Activated CD4-positive, alpha-beta T cell treated with anti-CD3 and anti-CD28 coated beads, Interleukin-2, amount 50 U/mL, for 24 hours (primary cell): ENCODE measurements around the gene CCDC14.
"Not testable (repeated sequence)": the region's sequence is repeated elsewhere in the genome, so short reads cannot be mapped to it uniquely, and the experiment has no call there.

Source experiments
- DNase-seq, 2 donors: peaks; one replicate each; pipeline ENCODE4 v3.0.0-alpha.2; 2020; ENCODE audit warnings: low read depth in 1 of 2, low spot score in 1 of 2

The CCDC14 gene

DNA sequence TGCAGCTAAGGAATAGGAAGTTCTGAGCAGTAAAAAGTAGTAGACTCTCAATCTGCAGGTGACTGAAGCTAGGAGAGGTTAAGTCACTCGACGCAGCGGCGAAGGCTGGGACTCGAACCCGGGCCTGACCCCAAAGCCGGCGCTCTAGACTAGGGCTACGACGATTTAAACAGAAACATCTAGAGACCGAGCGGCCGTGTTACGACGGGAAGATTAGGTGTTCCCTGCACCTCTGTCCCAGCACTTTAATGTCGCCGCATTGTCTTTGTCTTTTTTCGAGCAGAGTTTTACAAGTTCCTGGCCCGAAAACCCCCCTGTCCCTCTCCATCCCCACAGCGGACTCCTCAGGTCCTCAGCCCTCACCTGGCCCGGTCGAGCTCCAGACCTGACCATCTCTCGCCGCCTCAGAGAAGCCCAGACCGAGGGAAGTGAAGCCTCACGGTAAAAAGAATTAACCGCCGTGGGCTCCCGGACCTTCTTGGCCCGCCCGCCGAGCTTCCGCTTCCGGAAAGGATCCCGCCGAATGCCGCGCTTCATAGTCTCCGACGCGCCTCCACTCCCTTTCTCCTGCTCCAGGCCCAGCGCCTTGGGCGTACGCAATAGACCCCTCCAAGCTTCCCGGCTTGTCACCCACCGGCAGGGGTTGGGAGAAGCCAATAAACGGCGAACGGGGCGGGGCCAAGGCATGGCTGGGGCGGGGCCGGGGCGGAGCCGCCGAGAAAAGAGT, at the start of gene CCDC14:
Gene CCDC14 (minus strand): TSS at position 449 of the 727 bp plus-strand sequence. CDS start 56 bp downstream, at position 393.
- DNase-seq: peak; percentile 56 to 77

DNA sequence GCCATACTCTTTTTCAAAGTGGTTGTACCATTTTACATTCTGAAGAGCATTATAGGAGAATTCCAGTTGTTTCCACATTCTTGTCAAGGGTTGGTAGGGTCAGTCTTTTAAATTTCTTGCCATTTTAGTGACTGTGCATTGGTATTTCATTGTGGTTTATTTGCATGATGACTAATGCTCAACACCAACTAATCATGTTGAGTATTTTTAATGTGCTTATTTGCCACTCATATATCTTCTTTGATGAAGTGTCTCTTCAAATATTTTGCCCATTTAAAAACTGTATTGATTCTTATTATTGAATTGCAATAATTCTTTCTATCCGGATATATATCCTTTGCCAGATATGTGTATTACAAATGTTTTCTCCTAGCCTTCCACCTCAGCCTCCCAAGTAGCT, 47.3 kb upstream of the CCDC14 start:
- not testable (repeated sequence) for DNase-seq

- no peak for DNase-seq
These were observed 46.2 kb upstream of the CCDC14 start for GRCh38 chr3:124007186-124007585.

DNA sequence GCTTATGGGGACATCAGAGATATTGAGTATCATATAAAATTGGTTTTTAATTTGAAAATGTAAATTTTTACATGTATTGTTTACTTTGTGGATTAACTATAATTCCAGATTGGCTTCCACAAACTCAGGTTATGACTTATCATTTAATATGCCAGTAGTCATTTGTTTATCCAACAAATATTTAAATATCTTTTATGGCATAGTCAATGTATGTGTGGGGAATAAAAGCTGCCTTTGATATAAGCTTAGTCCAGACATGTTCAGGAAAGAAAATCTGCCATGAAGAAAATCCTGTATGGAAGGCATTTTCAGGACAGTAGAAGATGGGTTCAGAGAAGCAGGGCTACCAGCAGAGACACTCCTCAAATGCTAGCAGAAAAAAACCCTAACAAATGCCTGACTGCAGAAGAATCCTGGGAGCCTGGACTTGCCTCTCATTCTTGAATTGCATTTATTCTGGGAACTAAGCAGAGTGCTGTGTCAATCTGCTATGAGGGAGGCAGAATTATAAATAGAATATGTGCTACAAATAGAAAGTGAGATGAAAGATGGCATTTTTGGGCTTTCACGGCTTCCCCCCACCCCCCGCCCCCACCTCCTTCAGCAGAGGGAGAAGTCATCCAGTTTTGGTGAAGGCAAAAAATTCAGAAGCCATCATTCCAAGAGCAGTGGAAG, 41.5 kb upstream of the CCDC14 start:
- DNase-seq: not testable (repeated sequence)

GRCh38 chr3:124001366-124001765, 40.3 kb upstream of the CCDC14 start:
- not testable (repeated sequence) for DNase-seq

DNA sequence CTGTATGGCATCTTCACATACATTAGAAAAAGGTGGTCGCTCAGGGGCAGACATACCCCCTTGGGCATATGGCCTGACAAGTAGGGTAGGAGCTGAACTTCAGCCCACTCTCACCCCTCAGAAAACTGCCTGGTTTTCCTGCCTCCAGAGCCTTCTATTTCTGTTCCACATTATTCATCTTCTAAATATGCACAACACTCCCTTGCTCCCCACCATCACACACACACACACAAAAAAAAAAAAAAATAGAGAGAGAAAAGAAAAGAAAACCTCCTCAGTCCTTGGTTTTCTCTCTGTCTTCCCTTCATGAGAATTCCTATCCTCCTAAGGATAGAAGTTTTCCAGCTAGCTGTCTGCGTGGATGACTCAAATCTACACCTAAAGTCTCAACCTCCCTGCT, 36.5 kb upstream of the CCDC14 start:
- DNase-seq: no peak

DNA sequence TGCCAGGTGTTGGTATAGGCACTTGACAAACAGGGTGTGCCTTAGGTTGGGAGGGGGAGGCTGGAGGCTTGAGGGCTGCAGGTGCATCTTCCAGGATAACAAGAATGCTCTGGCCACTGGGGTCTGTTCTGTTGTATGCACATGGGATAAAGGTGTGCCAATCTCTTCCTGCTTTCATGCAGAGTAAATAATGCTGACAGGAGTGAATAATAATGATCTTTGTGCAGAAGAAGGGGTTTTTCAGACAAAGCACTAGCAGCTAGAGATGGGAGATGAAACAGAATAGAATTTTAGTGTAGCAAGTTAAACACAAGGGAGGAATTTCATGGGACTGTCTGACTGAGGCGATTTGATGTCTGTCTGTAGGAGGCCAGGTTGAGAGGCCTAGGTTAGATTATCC, 32.8 kb upstream of the CCDC14 start:
- no peak for DNase-seq

GRCh38 chr3:123991730-123992588, 30.9 kb upstream of the CCDC14 start, which contains the start of gene ROPN1:
Gene ROPN1, minus strand, starts transcription at chr3:123992124. Its CDS starts 11,643 bp downstream, at chr3:123980481.
- DNase-seq: not testable (repeated sequence)

GRCh38 chr3:123986427-123986826, 25.4 kb upstream of the CCDC14 start:
- no peak for DNase-seq

DNA sequence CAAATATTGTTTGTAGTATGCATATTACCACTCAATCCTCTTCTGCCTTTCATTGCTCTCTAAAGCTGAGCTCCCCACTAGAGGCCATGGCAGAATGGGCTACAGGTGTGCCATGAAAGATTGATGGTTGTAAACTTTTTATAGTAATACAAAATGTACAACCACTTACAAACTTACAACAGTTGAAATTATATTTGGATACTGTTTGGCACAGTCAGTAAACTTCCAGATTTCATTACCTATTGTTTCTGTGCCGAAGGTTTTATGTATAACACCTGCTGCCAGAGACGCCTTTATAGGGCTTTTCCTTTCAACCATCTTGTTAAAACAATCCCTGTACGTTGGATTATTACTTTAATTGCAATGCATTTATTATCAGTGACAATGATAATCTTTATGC, 23.9 kb upstream of the CCDC14 start:
- no peak for DNase-seq

DNA sequence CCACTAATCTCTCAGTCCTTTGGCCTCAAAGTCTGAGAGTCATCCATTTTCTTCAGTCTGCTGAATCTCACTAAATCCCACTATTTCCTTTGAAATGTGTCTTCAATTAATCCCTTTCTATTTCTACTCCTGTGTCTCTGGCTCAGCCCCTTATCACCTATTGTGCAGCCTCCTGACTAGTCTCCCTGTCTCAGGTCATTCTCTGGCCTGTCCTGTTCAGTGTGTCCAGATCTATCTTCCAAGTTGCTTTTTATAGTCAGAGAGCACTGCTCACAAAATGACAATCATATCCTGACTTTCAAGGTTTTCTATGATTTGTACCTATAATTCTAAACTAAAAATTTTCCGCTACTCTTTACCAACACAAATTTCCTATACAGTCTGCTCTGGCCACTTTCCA, 23.3 kb upstream of the CCDC14 start:
- no peak for DNase-seq

GRCh38 chr3:123981317-123981716, 20.3 kb upstream of the CCDC14 start:
- not testable (repeated sequence) for DNase-seq

- no peak for DNase-seq
These were observed 19.5 kb upstream of the CCDC14 start for GRCh38 chr3:123980539-123980938.

GRCh38 chr3:123979525-123980501, 18.8 kb upstream of the CCDC14 start:
- DNase-seq: not testable (repeated sequence)

GRCh38 chr3:123976904-123977303, 15.9 kb upstream of the CCDC14 start:
- not testable (repeated sequence) for DNase-seq

- DNase-seq: not testable (repeated sequence)
These were observed 15.3 kb upstream of the CCDC14 start for GRCh38 chr3:123976181-123976898.

- not testable (repeated sequence) for DNase-seq
These were observed 14.0 kb upstream of the CCDC14 start for GRCh38 chr3:123975030-123975429.

DNA sequence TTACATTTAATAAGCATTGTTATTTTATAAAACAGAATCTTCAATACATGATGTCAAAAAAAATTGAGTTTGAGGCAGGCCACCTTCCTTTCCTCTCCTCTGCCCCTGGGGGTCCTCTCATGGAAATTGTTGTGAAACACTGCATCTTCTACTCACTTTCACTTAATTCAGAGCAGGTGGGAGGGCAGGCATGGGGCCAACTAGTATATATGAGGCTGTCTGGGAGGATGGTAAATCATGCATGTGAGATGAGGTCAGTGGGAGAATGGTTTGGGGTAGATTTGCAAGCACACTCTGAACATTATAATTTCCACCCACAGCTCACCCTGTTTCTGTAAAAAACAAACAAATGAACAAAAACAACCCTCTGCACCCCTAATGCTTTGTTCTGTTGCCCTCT, 10.4 kb upstream of the CCDC14 start:
- no peak for DNase-seq

DNA sequence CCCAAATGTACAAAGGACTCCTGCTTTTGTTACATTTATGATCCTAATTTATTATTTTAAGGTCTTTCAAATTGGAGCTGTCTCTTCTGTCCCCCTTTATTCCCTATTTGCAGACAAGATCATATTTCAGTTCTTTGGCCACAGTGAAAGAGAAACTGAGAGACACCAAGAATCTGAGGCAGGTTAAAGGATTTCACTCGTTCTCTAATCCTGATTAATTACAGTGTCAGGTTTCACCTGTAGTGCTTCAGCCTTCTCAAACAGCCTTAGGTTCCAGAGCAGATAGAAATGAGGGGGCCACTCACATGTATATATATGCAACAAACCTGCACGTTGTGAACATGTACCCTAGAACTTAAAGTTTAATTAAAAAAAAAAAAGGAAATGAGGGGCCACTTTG, 6.2 kb upstream of the CCDC14 start:
- not testable (repeated sequence) for DNase-seq

- DNase-seq: not testable (repeated sequence)
These were observed 5.8 kb upstream of the CCDC14 start for GRCh38 chr3:123966799-123967198.
